K562 treated with DMSO at 1 percent for 24 hours (cell line): ENCODE measurements around the gene TLK1. TPM values are rescaled to one million over a fixed set of nuclear protein-coding genes. Genes with fewer than 3 reads are reported as not detected.

ENCODE experiments used
- total RNA-seq: library from RNA; unstranded; fragments of 300-600 nt; gene quantifications from 2 replicates; pipeline ENCODE4 v1.2.3, GENCODE V29; 2022; ENCODE audit warnings: low read depth; ENCODE audit not compliant: insufficient read depth

The TLK1 gene
- 29.0 and 31.0 TPM in 2 replicates for total RNA-seq

DNA sequence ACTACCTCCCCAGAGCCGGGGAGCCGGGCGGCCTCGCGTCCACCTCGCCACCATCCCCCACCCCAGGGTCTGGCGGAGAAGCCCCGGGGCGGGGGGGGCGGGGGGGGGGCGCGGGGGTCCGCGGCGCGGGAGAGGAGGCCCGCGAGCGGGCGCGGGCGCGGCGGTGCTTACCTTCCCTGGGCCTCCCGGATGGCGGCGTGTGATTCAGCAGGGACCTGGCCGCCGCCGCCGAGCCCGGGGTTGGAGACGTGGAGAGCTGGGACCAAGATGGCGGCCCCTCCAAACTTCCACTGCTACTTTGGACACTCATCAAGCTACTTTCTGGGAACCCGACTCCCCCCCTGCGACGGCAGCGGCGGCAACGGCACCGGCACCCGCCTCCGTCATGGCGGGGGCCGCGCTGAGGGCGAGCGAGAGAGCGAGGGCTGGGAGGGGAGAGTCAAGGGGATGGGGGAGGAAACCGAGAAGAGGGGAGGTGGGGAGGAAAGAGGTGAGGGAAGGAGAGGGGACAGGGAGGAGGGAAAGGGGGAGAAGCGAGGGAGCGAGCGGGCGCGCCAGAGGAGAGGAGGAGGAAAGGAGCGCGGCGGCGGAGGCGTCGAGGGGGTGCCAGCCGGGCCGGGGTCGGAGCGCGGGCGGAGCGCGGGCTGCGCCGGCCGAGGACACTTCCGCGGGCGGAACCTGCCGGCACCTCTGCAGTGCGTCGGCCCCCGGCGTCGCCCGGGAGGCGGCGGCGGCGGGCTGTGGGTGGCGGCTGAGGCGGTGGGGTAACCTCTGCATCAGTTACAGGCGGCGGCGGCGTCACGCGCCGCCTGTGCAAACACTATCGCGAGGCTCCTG is at the start of gene TLK1:
TSS of gene TLK1 (minus strand) at position 775 of the 837 bp plus-strand sequence. CDS start at position 310, 465 bp downstream.

Other genes starting within 250 kb of the TLK1 start
- 112 and 114 TPM in 2 replicates for gene GORASP2, start 231.6 kb downstream of the TLK1 start, total RNA-seq